GM11168 (cell line): Measurements from ENCODE around the gene PPP1R9B.

Experiments
- in situ Hi-C: fragments of 300-500 bp; cut with MboI; formaldehyde crosslinking; loops from one replicate; pipeline ENCODE4 v1.12.0; 2022; ENCODE audit warnings: low sequenced_read_pairs; ENCODE audit not compliant: unreplicated experiment

Gene PPP1R9B

GRCh38 chr17:50187751-50188530 lies 37.5 kb upstream of the PPP1R9B start:
- in situ Hi-C loops = no loop called here

GRCh38 chr17:50187394-50187725 lies 36.9 kb upstream of the PPP1R9B start:
- in situ Hi-C loops = no loop called here

- in situ Hi-C loops = no loop called here
These were observed 36.4 kb upstream of the PPP1R9B start for GRCh38 chr17:50186661-50187393.

- in situ Hi-C loops = no loop called here
These were observed 35.4 kb upstream of the PPP1R9B start for GRCh38 chr17:50185631-50186471.

- in situ Hi-C loops = no loop called here
These were observed 34.3 kb upstream of the PPP1R9B start for GRCh38 chr17:50184611-50185398.

DNA sequence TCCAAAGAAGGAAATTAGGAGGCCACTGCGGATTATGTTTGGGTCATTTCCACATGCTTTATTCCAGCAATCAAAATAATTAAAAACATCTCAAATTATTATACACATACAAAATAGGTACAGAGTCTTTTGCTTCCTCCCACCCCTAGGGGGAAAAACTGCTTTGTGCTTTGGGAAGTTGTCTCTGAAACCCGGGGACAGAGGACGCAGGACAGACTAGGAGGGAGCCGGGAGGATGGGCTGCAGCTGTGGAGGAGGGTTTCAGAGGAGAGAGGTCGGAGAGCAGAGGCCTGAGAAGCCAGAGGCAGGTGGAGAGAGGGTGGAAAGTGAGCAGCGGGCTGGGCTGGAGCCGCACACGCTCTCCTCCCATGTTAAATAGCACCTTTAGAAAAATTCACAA lies 33.6 kb upstream of the PPP1R9B start:
- in situ Hi-C loops = no loop called here

- in situ Hi-C loops = no loop called here
These were observed 33.0 kb upstream of the PPP1R9B start for GRCh38 chr17:50183421-50183994.

- in situ Hi-C loops = no loop called here
These were observed 32.4 kb upstream of the PPP1R9B start for GRCh38 chr17:50182783-50183420.

- in situ Hi-C loops = no loop called here
These were observed 31.4 kb upstream of the PPP1R9B start for GRCh38 chr17:50181591-50182560.

DNA sequence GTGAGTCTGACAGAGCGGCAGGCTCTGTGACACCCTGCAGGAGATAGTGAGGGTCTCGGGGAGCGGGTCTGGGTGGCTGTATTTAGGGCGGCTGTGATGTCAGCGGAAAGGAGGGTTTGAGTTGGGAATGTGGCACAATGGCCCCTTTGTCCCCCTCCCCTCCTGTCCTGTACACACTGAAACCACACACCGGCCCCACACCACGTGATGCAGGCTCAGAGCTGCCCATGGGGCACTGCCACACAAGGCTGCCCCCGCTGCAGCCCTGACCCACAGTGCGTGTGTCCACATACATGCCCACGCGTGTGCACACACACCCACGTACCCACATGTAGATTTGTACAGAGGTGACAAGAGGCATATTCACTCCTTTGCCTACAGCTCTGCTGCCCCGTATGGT lies 30.7 kb upstream of the PPP1R9B start:
- in situ Hi-C loops = no loop called here

GRCh38 chr17:50180620-50181019 lies 30.1 kb upstream of the PPP1R9B start:
- in situ Hi-C loops = no loop called here

- in situ Hi-C loops = no loop called here
These were observed 29.6 kb upstream of the PPP1R9B start for GRCh38 chr17:50180111-50180510.

- in situ Hi-C loops = no loop called here
These were observed 27.7 kb upstream of the PPP1R9B start for GRCh38 chr17:50177983-50178834.

GRCh38 chr17:50177476-50177875 lies 27.0 kb upstream of the PPP1R9B start:
- in situ Hi-C loops = no loop called here

- in situ Hi-C loops = no loop called here
These were observed 26.3 kb upstream of the PPP1R9B start for GRCh38 chr17:50176559-50177357.

DNA sequence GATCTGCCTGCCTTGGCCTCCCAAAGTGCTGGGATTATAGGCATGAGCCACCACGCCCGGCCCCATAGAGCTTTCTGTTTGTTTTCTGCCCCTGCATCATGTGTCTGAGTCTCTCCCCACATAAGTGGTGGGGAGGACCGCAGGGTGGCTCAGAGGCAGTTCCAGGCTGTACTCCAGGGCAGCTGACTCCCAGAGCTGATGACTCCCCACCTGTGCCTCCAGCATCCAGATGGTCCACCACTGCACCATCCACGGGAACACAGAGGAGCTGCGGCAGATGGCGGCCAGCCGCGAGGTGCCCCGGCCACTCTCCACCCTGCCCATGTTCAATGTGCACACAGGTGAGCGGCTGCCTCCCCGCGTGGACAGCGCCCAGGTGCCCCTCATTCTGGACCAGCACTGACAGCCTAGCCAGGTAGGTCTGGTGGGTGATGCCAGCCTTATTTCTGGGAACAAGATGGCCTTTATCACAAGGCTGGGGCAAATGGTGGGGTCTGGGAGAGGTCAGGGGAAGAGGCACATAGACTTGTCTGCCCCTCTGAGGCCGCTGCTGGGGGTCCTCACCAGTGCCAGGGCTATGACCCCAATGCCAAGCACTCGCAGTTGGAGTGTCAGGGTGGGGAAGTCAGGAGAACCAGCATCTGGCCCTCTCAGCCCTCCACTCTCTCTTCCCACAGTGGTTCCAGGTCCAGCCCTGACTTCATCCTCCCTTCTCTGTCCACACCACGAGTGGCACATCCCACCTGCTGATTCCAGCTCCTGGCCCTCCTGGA lies 24.7 kb upstream of the PPP1R9B start:
- in situ Hi-C loops = no loop called here
